K562 (cell line): Measurements from ENCODE around the gene EXOC3. TPM values are rescaled to one million over a fixed set of nuclear protein-coding genes. Genes with fewer than 3 reads are reported as not detected.

ENCODE experiments used
- ATAC-seq: fragments of 200-7000 bp; cut with Tn5 transposase; 3 replicates; pipeline ENCODE4 v1.9.1; 2020; ENCODE audit warnings: moderate library complexity
- BruUV-seq: library from RNA; stranded (reverse); fragments of 400-500 nt; replicated peaks from 2 replicates; lab custom pipeline; 2021; lab: Mats Ljungman, UMichigan
- CTCF ChIA-PET: fragments of 300-600 bp; formaldehyde crosslinking; extraction: SDS; loops from one replicate; lab custom pipeline; 2021; ENCODE audit warnings: low intra/inter-chr PET ratio; lab: Yijun Ruan, JAX
- POLR2A ChIA-PET: fragments of 300-600, 350-650 bp; sonication (Branson Sonifier 250); formaldehyde crosslinking; extraction: SDS; loops from one replicate; lab custom pipeline; 2021; ENCODE audit warnings: antibody characterized with exemption, inconsistent platforms; lab: Yijun Ruan, JAX
- DNase-seq, 4 experiments: peaks; one replicate each; pipeline versions ENCODE4 v3.0.0 to v3.0.0-alpha.2; 2011 to 2018; ENCODE audit warnings: low spot score in 3 of 4, mixed read lengths in 3 of 4; ENCODE audit errors: extremely low read depth in 1 of 4
- FAIRE-seq: peaks from 2 replicates; lab custom pipeline; 2011; peaks lifted over from hg19 to GRCh38; lab: Jason Lieb, UNC
- H2AFZ ChIP-seq: 2 replicates; pipeline ENCODE4 v1.6.0; 2011; ENCODE audit warnings: low read depth, low read length, control low read depth, inconsistent platforms
- H3K27ac ChIP-seq: fragments of 200-600 bp; 3 replicates; pipeline ENCODE4 v1.8.0; 2011; ENCODE audit warnings: low read depth, mild to moderate bottlenecking, control low read depth, inconsistent platforms, low read length, moderate library complexity, mixed read lengths; ENCODE audit errors: extremely low read depth
- H3K27me3 ChIP-seq, 2 experiments: fragments of 300-600 bp in 1 of 2; 2 replicates in 1 of 2; 3 replicates in 1 of 2; pipeline versions ENCODE4 v1.6.0 to v1.8.0; 2011; ENCODE audit warnings: inconsistent platforms in 2 of 2, low read length in 2 of 2, mild to moderate bottlenecking in 1 of 2, mixed read lengths in 1 of 2, moderate library complexity in 1 of 2; ENCODE audit not compliant: control insufficient read depth in 2 of 2, insufficient read depth in 2 of 2
- H3K36me3 ChIP-seq: fragments of 300-600 bp; 3 replicates; pipeline ENCODE4 v1.8.0; 2011; ENCODE audit warnings: mild to moderate bottlenecking, low read length, inconsistent platforms; ENCODE audit not compliant: control insufficient read depth, insufficient read depth
- H3K4me1 ChIP-seq, 2 experiments: fragments of 200-600 bp in 1 of 2; replicated peaks in 1 of 2; 2 replicates in 1 of 2; 3 replicates in 1 of 2; pipeline versions ENCODE4 v1.5.1 to v1.8.0; 2011; ENCODE audit warnings: inconsistent platforms in 2 of 2, low read length in 2 of 2, mild to moderate bottlenecking in 1 of 2, mixed read lengths in 1 of 2, moderate library complexity in 1 of 2; ENCODE audit not compliant: control insufficient read depth in 2 of 2, insufficient read depth in 2 of 2
- H3K4me2 ChIP-seq: 2 replicates; pipeline ENCODE4 v1.6.1; 2011; ENCODE audit warnings: low read length, control low read depth, inconsistent platforms, mixed read lengths; ENCODE audit not compliant: insufficient read depth
- H3K4me3 ChIP-seq: fragments of 200-600 bp; sonication (generic), shearing (Covaris generic); 2 replicates; pipeline ENCODE4 v1.5.1; 2016; ENCODE audit warnings: control low read depth, inconsistent platforms
- H3K79me2 ChIP-seq: fragments of 200-600 bp; 3 replicates; pipeline ENCODE4 v1.8.0; 2011; ENCODE audit warnings: low read length, inconsistent platforms; ENCODE audit not compliant: control insufficient read depth, insufficient read depth
- H3K9ac ChIP-seq, 2 experiments: 2 replicates each; pipeline versions ENCODE4 v1.6.0 to v1.6.1; 2011; ENCODE audit warnings: low read depth in 2 of 2, low read length in 2 of 2, control low read depth in 1 of 2, inconsistent platforms in 1 of 2, mild to moderate bottlenecking in 1 of 2, mixed read lengths in 1 of 2; ENCODE audit not compliant: insufficient read depth in 1 of 2
- H3K9me1 ChIP-seq: one replicate; pipeline ENCODE4 v1.6.0; 2011; ENCODE audit warnings: inconsistent platforms, mild to moderate bottlenecking, low read length, moderate library complexity; ENCODE audit not compliant: control insufficient read depth, insufficient read depth
- H3K9me3 ChIP-seq: replicated peaks from 2 replicates; pipeline ENCODE4 v1.5.1; 2011; ENCODE audit warnings: low read depth, low read length, inconsistent platforms; ENCODE audit not compliant: control insufficient read depth, insufficient read depth
- H4K20me1 ChIP-seq: replicated peaks from 2 replicates; pipeline ENCODE4 v1.6.1; 2011; ENCODE audit warnings: low read length, inconsistent platforms, mixed read lengths; ENCODE audit not compliant: control insufficient read depth, insufficient read depth
- CBX5 ChIP-seq: IDR thresholded peaks from 2 replicates; pipeline ENCODE4 v1.6.1; 2014; ENCODE audit warnings: low read depth, borderline replicate concordance
- LEF1 ChIP-seq: fragments of 450-650 bp; IDR thresholded peaks from 2 replicates; pipeline ENCODE4 v1.6.1; 2016; ENCODE audit warnings: mild to moderate bottlenecking
- MAFF ChIP-seq: IDR thresholded peaks from 2 replicates; pipeline ENCODE4 v1.6.1; 2012; ENCODE audit warnings: low read length, improper control_type of control experiment
- MXI1 ChIP-seq: IDR thresholded peaks from 2 replicates; pipeline ENCODE4 v1.6.1; 2011; ENCODE audit warnings: low read depth, mild to moderate bottlenecking, improper control_type of control experiment, low read length
- NBN ChIP-seq: fragments of 450-650 bp; IDR thresholded peaks from 2 replicates; pipeline ENCODE4 v1.6.1; 2016; ENCODE audit warnings: low read depth, mild to moderate bottlenecking
- NFATC3 ChIP-seq: fragments of 450-650 bp; IDR thresholded peaks from 2 replicates; pipeline ENCODE4 v1.6.1; 2017; ENCODE audit warnings: mild to moderate bottlenecking
- NONO ChIP-seq, 2 experiments: fragments of 200-400 bp in 1 of 2; fragments of 450-650 bp in 1 of 2; formaldehyde crosslinking in 1 of 2; IDR thresholded peaks; 2 replicates each; pipeline ENCODE4 v1.6.1; 2017; ENCODE audit warnings: low read depth in 2 of 2, mild to moderate bottlenecking in 2 of 2, moderate library complexity in 2 of 2, low read length in 1 of 2
- RNF2 ChIP-seq: sonication (generic); IDR thresholded peaks from 2 replicates; pipeline ENCODE4 v1.6.1; 2016
- TARDBP ChIP-seq: fragments of 450-650 bp; IDR thresholded peaks from 2 replicates; pipeline ENCODE4 v1.6.1; 2016
- VEZF1 ChIP-seq: fragments of 200-800 bp; sonication (Bioruptor generic); IDR thresholded peaks from 2 replicates; pipeline ENCODE4 v1.6.1; 2017; ENCODE audit warnings: missing genetic modification characterization, missing compliant biosample characterization
- ZNF232 ChIP-seq: sonication (generic); formaldehyde crosslinking; IDR thresholded peaks from 2 replicates; pipeline ENCODE4 v1.8.0; 2022; ENCODE audit warnings: mild to moderate bottlenecking, missing genetic modification reagents
- ZNF57 ChIP-seq: fragments of 450-650 bp; formaldehyde crosslinking; IDR thresholded peaks from 2 replicates; pipeline ENCODE4 v1.4.0; 2020; ENCODE audit warnings: mild to moderate bottlenecking, moderate library complexity
- ZNF668 ChIP-seq: fragments of 250-450 bp; sonication (Bioruptor Pico); IDR thresholded peaks from 2 replicates; pipeline ENCODE4 v1.8.0; 2022; ENCODE audit warnings: mild to moderate bottlenecking, inconsistent platforms
- WGBS: fragments of 100-300 bp; shearing (Covaris generic); methylation state at CpG from one replicate; pipeline ENCODE4 v1.1.6; 2016; ENCODE audit warnings: low coverage, mixed read lengths; ENCODE audit not compliant: insufficient coverage; ENCODE audit errors: missing lambda C conversion rate; 5-methylcytosine and 5-hydroxymethylcytosine counted together
- in situ Hi-C: fragments of 300-500 bp; cut with MboI; formaldehyde crosslinking; loops from 4 replicates; pipeline ENCODE4 v1.15.0; 2018; ENCODE audit warnings: inconsistent platforms, mixed read lengths
- intact Hi-C: fragments of 100-400 bp; cut with micrococcal nuclease; formaldehyde crosslinking; loops from 2 replicates; pipeline ENCODE4 v1.14.2; 2022
- polyA plus RNA-seq, 8 experiments: library from polyadenylated mRNA; depleted of rRNA in 4 of 8; stranded (reverse) in 5 of 8; unstranded in 3 of 8; fragments of >200 nt; fragmentation: Nextera tagmentation in 2 of 8; fragmentation: Illumina TruSeq in 1 of 8; extraction: Ambion mirVana in 2 of 8; extraction: Trizol in 1 of 8; gene quantifications; 2 replicates each; pipeline versions ENCODE4 v1.2.1 to v1.2.3, GENCODE V29; 2011 to 2014; ENCODE audit warnings: inconsistent platforms in 1 of 8, missing spikeins in 1 of 8
- total RNA-seq, 7 experiments: library from RNA; depleted of rRNA in 6 of 7; stranded (reverse); fragments of >200 nt in 6 of 7; fragmentation: Illumina TruSeq in 2 of 7; extraction: Trizol in 2 of 7; gene quantifications; 2 replicates each; pipeline versions ENCODE4 v1.2.1 to v1.2.3, GENCODE V29; 2011 to 2021; ENCODE audit warnings: low replicate concordance in 1 of 7

Gene EXOC3
- total and polyA plus RNA-seq, 9 of the 15 experiments (the other 6 are each of a cell fraction or from before 2014, with no cell fraction given) = 1.4 to 41.9 (median 22.4) TPM

GRCh38 chr5:421901-422300, 21.1 kb upstream of the EXOC3 start:
- BruUV-seq = no TSS peak
- TF ChIP-seq VEZF1 (CRISPR knock-in tag) (no peak), TARDBP (no peak), ZNF57 (CRISPR knock-in tag) (no peak), RNF2 (no peak), ZNF668 (no peak), NONO (IDR thresholded peaks at IDR 0.05; ENCODE audit: low read depth in 2 of 2, low read length in 1 of 2) (no peak), NFATC3 (no peak), LEF1 (no peak), MAFF (no peak), MXI1 (no peak), ZNF232 (CRISPR knock-in tag) (no peak), CBX5 (no peak), NBN (no peak)
- TF ChIP-seq, all 486 proteins: peak for 0
- Histone ChIP-seq H3K27me3 (peaks cover 4 to 45% of the 10 kb centered on the region in 2 experiments; a peak in 4 of 5 replicates), H3K9ac (no peak overlapping the region; a peak in 1 of 4 replicates), H3K4me1 (peaks cover 0 to 30% of the 10 kb centered on the region in 2 experiments; a peak in 2 of 5 replicates), H3K9me3 (no peaks in the 10 kb centered on the region), H3K36me3 (no peaks in the 10 kb centered on the region), H3K27ac (no peak overlapping the region), H4K20me1 (no peaks in the 10 kb centered on the region), H3K4me3 (no peak overlapping the region), H3K4me2 (no peak overlapping the region), H3K9me1 (no peaks in the 10 kb centered on the region), H3K79me2 (no peaks in the 10 kb centered on the region), H2AFZ (no peak overlapping the region)
- no peak for ATAC-seq
- intact Hi-C loops (no loop called here), in situ Hi-C loops (no loop called here)
- ChIA-PET POLR2A (interaction anchor here (0.7 kb wide), 1 partner anchor 13 kb away, joined by 3 read pairs; no protein-coding TSS in a partner anchor), CTCF (no interaction called here)
- no peak for DNase-seq
- FAIRE-seq = no peak
- 39% methylated on average over 13 of the region's 13 CpGs for WGBS
